ENCODE measurements around the gene DNAAF9. TPM values are rescaled to one million over a fixed set of nuclear protein-coding genes. Genes with fewer than 3 reads are reported as not detected.

Gene DNAAF9
- total RNA-seq, 4 donors from 2014 or later, result 6.5 to 12.1 (median 9.1) TPM

DNA sequence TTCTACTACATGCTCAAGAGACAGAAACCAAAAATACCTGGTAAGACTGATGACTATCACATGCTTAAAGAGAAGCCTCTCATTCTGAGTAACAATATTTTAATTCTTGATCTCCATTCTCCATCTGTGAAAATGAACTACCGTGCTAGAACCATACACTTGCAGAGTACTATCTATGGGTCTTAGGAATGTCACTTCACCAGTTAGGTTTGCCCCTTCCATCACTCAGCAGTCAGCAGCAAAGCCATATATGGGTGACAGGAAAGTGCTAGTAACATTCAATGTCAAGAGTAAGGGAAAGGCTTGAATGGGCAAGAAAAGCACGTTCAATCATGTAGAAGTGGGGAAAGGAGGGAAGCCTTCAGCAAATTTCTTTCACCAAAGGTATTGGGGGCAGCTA lies 2.3 kb downstream of the DNAAF9 start:
- no peak for TF ChIP-seq POLR2A (IDR thresholded peaks at IDR 0.05)
- TF ChIP-seq CTCF (IDR thresholded peaks at IDR 0.05), result no peak
- H3K4me1 ChIP-seq, result peaks cover 0 to 14% (median 2%) of the 10 kb centered on the region in 4 donors
- H3K27ac ChIP-seq, result no peak overlapping the region
- no peaks in the 10 kb centered on the region for H3K27me3 ChIP-seq
- H3K4me3 ChIP-seq, result no peak overlapping the region
- DNase-seq, result no peak
- no peaks in the 10 kb centered on the region for H3K36me3 ChIP-seq
- no peaks in the 10 kb centered on the region for H3K9me3 ChIP-seq

- Histone ChIP-seq H3K4me1 (peaks cover 0 to 14% (median 2%) of the 10 kb centered on the region in 4 donors), H3K27ac (no peak overlapping the region), H3K4me3 (no peak overlapping the region), H3K36me3 (no peaks in the 10 kb centered on the region), H3K27me3 (no peaks in the 10 kb centered on the region), H3K9me3 (no peaks in the 10 kb centered on the region)
- DNase-seq, result no peak
- TF ChIP-seq POLR2A (IDR thresholded peaks at IDR 0.05) (no peak), CTCF (IDR thresholded peaks at IDR 0.05) (no peak)
Observed at GRCh38 chr20:3404402-3404801, 3.1 kb downstream of the DNAAF9 start.

DNA sequence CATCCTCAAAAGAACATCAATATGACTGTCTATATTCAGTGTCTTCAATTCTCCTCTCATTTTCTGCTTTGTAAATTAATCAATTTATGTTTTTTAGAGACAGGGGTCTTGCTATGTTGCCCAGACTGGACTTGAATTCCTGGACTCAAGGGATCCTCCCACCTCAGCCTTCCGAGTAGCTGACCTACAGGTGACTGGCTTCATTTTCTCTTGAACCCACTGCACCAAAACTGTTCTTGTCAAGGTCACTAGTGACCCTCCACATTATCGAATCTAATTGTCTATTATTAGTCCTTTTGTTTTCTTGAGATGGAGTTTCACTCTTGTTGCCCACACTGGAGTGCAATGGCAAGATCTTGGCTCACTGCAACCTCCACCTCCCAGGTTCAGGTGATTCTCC lies 3.7 kb downstream of the DNAAF9 start:
- H3K9me3 ChIP-seq, result no peaks in the 10 kb centered on the region

GRCh38 chr20:3402453-3402852 lies 5.0 kb downstream of the DNAAF9 start:
- TF ChIP-seq CTCF (IDR thresholded peaks at IDR 0.05) (no peak), POLR2A (IDR thresholded peaks at IDR 0.05) (no peak)
- H3K9me3 ChIP-seq, result no peaks in the 10 kb centered on the region
- no peaks in the 10 kb centered on the region for H3K36me3 ChIP-seq
- peaks cover 0 to 20% (median 0%) of the 10 kb centered on the region in 4 donors for H3K4me1 ChIP-seq
- no peaks in the 10 kb centered on the region for H3K27me3 ChIP-seq
- H3K27ac ChIP-seq, result no peak overlapping the region
- DNase-seq, result no peak
- H3K4me3 ChIP-seq, result no peak overlapping the region

More for the DNA sequence above, 3.7 kb downstream of the DNAAF9 start:
- no peak for TF ChIP-seq CTCF (IDR thresholded peaks at IDR 0.05)
- TF ChIP-seq POLR2A (IDR thresholded peaks at IDR 0.05), result no peak
- Histone ChIP-seq H3K4me1 (peaks cover 0 to 18% (median 0%) of the 10 kb centered on the region in 4 donors), H3K4me3 (no peak overlapping the region), H3K36me3 (no peaks in the 10 kb centered on the region), H3K27ac (no peak overlapping the region), H3K27me3 (no peaks in the 10 kb centered on the region)
- DNase-seq, result no peak

- Histone ChIP-seq H3K9me3 (no peaks in the 10 kb centered on the region), H3K4me1 (peaks cover 0 to 6% (median 0%) of the 10 kb centered on the region in 4 donors), H3K27me3 (no peaks in the 10 kb centered on the region), H3K27ac (no peak overlapping the region), H3K36me3 (no peaks in the 10 kb centered on the region), H3K4me3 (no peak overlapping the region)
- no peak for TF ChIP-seq CTCF (IDR thresholded peaks at IDR 0.05)
- TF ChIP-seq POLR2A (IDR thresholded peaks at IDR 0.05), result no peak
- no peak for DNase-seq
Observed at GRCh38 chr20:3400260-3401155, 7.0 kb downstream of the DNAAF9 start.

All from Peyer's patch (tissue), 4 donors.